H9 (cell line): ENCODE data around the gene ITGB8. TPM values are rescaled to one million over a fixed set of nuclear protein-coding genes. Genes with fewer than 3 reads are reported as not detected.
A peak's percentile ranks its signal among the peaks of the same experiment; 100 is the strongest.

Experiments
- DNase-seq: peaks from one replicate; pipeline ENCODE4 v3.0.0-alpha.2; 2017
- H2AFZ ChIP-seq: one replicate; pipeline ENCODE4 v1.6.1; 2013; ENCODE audit warnings: mild to moderate bottlenecking, low read length, control low read depth, moderate library complexity
- H2AK5ac ChIP-seq: 2 replicates; pipeline ENCODE4 v1.6.1; 2013; ENCODE audit warnings: low read length, control low read depth, mixed read lengths; ENCODE audit not compliant: insufficient read length
- H2BK120ac ChIP-seq: one replicate; pipeline ENCODE4 v1.6.1; 2013; ENCODE audit warnings: low read depth, mild to moderate bottlenecking, low read length, control low read depth, inconsistent platforms; ENCODE audit not compliant: poor library complexity, severe bottlenecking
- H2BK12ac ChIP-seq: 2 replicates; pipeline ENCODE4 v1.6.1; 2013; ENCODE audit warnings: low read length, control low read depth, mixed read lengths, low read depth; ENCODE audit not compliant: insufficient read length
- H2BK15ac ChIP-seq: 2 replicates; pipeline ENCODE4 v1.6.1; 2013; ENCODE audit warnings: low read depth, low read length, control low read depth
- H2BK20ac ChIP-seq: one replicate; pipeline ENCODE4 v1.6.1; 2013; ENCODE audit warnings: low read depth, mild to moderate bottlenecking, low read length, control low read depth, inconsistent platforms; ENCODE audit not compliant: poor library complexity, severe bottlenecking
- H2BK5ac ChIP-seq: 2 replicates; pipeline ENCODE4 v1.6.1; 2013; ENCODE audit warnings: low read length, control low read depth, mixed read lengths; ENCODE audit not compliant: insufficient read length
- H3K14ac ChIP-seq: 2 replicates; pipeline ENCODE4 v1.6.1; 2013; ENCODE audit warnings: low read length, control low read depth; ENCODE audit not compliant: insufficient read depth
- H3K18ac ChIP-seq: 2 replicates; pipeline ENCODE4 v1.6.1; 2013; ENCODE audit warnings: low read depth, mild to moderate bottlenecking, mixed read lengths, low read length, control low read depth; ENCODE audit not compliant: insufficient read length
- H3K23ac ChIP-seq: 2 replicates; pipeline ENCODE4 v1.6.1; 2013; ENCODE audit warnings: low read length, control low read depth, mixed read lengths, low read depth; ENCODE audit not compliant: insufficient read length
- H3K23me2 ChIP-seq: 2 replicates; pipeline ENCODE4 v1.6.1; 2013; ENCODE audit warnings: low read depth, mild to moderate bottlenecking, mixed read lengths, low read length, control low read depth; ENCODE audit not compliant: insufficient read length, poor library complexity, severe bottlenecking
- H3K27ac ChIP-seq: 2 replicates; pipeline ENCODE4 v1.5.1; 2013; ENCODE audit warnings: low read length, control low read depth, mixed read lengths, low read depth; ENCODE audit not compliant: insufficient read length
- H3K27me3 ChIP-seq: 2 replicates; pipeline ENCODE4 v1.6.1; 2013; ENCODE audit warnings: low read length, control low read depth, inconsistent platforms; ENCODE audit not compliant: insufficient read depth
- H3K4ac ChIP-seq: 2 replicates; pipeline ENCODE4 v1.6.1; 2013; ENCODE audit warnings: low read depth, mild to moderate bottlenecking, control low read depth, inconsistent platforms, low read length, moderate library complexity
- H3K4me1 ChIP-seq: 2 replicates; pipeline ENCODE4 v1.6.1; 2013; ENCODE audit warnings: low read length, control low read depth, inconsistent platforms; ENCODE audit not compliant: insufficient read depth
- H3K4me2 ChIP-seq: 2 replicates; pipeline ENCODE4 v1.6.1; 2013; ENCODE audit warnings: low read length, control low read depth, mixed read lengths; ENCODE audit not compliant: insufficient read length, insufficient read depth
- H3K56ac ChIP-seq: 2 replicates; pipeline ENCODE4 v1.6.1; 2013; ENCODE audit warnings: low read depth, mild to moderate bottlenecking, mixed read lengths, low read length, control low read depth; ENCODE audit not compliant: insufficient read length
- H3K79me1 ChIP-seq: 2 replicates; pipeline ENCODE4 v1.6.1; 2013; ENCODE audit warnings: low read depth, mild to moderate bottlenecking, moderate library complexity, low read length, control low read depth, inconsistent platforms; ENCODE audit not compliant: insufficient read depth, poor library complexity, severe bottlenecking
- H3K79me2 ChIP-seq: 2 replicates; pipeline ENCODE4 v1.6.1; 2013; ENCODE audit warnings: low read length, control low read depth, inconsistent platforms; ENCODE audit not compliant: insufficient read depth
- H3K9ac ChIP-seq: 2 replicates; pipeline ENCODE4 v1.6.1; 2013; ENCODE audit warnings: low read length, control low read depth, mixed read lengths; ENCODE audit not compliant: insufficient read length; ENCODE audit errors: extremely low read depth
- H3K9me3 ChIP-seq: one replicate; pipeline ENCODE4 v1.6.1; 2013; ENCODE audit warnings: low read depth, low read length, inconsistent platforms; ENCODE audit not compliant: control insufficient read depth
- H3T11ph ChIP-seq: one replicate; pipeline ENCODE4 v1.6.1; 2013; ENCODE audit warnings: mild to moderate bottlenecking, low read length, control low read depth, inconsistent platforms
- H4K20me1 ChIP-seq: one replicate; pipeline ENCODE4 v1.6.1; 2013; ENCODE audit not compliant: control insufficient read depth, insufficient read length, insufficient read depth
- H4K5ac ChIP-seq: 2 replicates; pipeline ENCODE4 v1.6.1; 2013; ENCODE audit warnings: low read depth, mild to moderate bottlenecking, mixed read lengths, low read length, control low read depth; ENCODE audit not compliant: insufficient read length
- H4K8ac ChIP-seq: replicated peaks from 2 replicates; pipeline ENCODE4 v1.6.1; 2013; ENCODE audit warnings: low read length, control low read depth, mixed read lengths, low read depth; ENCODE audit not compliant: insufficient read length
- H4K91ac ChIP-seq: 2 replicates; pipeline ENCODE4 v1.6.1; 2013; ENCODE audit warnings: low read depth, mild to moderate bottlenecking, moderate library complexity, mixed read lengths, low read length, control low read depth; ENCODE audit not compliant: insufficient read length
- H3K27ac Mint-ChIP-seq, 3 experiments: 2 replicates in 2 of 3; 3 replicates in 1 of 3; pipeline ENCODE4 v1.8.0; 2020 to 2021; ENCODE audit warnings: mixed read lengths in 3 of 3, mild to moderate bottlenecking in 1 of 3, moderate library complexity in 1 of 3
- H3K27me3 Mint-ChIP-seq: 2 replicates; pipeline ENCODE4 v1.8.0; 2021; ENCODE audit warnings: low read depth, mild to moderate bottlenecking, moderate library complexity, mixed read lengths
- H3K36me3 Mint-ChIP-seq, 3 experiments: 2 replicates in 2 of 3; 3 replicates in 1 of 3; pipeline ENCODE4 v1.8.0; 2020 to 2021; ENCODE audit warnings: low read depth in 3 of 3, mixed read lengths in 3 of 3; ENCODE audit not compliant: insufficient read depth in 1 of 3
- H3K4me1 Mint-ChIP-seq, 2 experiments: 2 replicates each; pipeline ENCODE4 v1.8.0; 2020; ENCODE audit warnings: mixed read lengths in 2 of 2
- H3K4me3 Mint-ChIP-seq, 2 experiments: 2 replicates in 1 of 2; 3 replicates in 1 of 2; pipeline ENCODE4 v1.8.0; 2020 to 2021; ENCODE audit warnings: mild to moderate bottlenecking in 2 of 2, mixed read lengths in 2 of 2, moderate library complexity in 1 of 2
- H3K9me3 Mint-ChIP-seq, 2 experiments: 2 replicates in 1 of 2; 3 replicates in 1 of 2; pipeline ENCODE4 v1.8.0; 2020; ENCODE audit warnings: mild to moderate bottlenecking in 2 of 2, mixed read lengths in 2 of 2, moderate library complexity in 1 of 2
- CTCF ChIP-seq: fragments of 200-600 bp; sonication (generic); conservative IDR thresholded peaks from 3 replicates; pipeline ENCODE4 v1.8.0; 2021; ENCODE audit warnings: antibody characterized with exemption, mild to moderate bottlenecking
- WGBS: extraction: QIAGEN DNeasy Blood & Tissue Kit; methylation state at CpG from one replicate; pipeline ENCODE4 v1.1.7; 2013; ENCODE audit warnings: missing lambda C conversion rate, low lambda C conversion rate, mixed read lengths; ENCODE audit not compliant: insufficient read length; ENCODE audit errors: extremely low coverage; 5-methylcytosine and 5-hydroxymethylcytosine counted together
- total RNA-seq: library from RNA; stranded (reverse); gene quantifications from 2 replicates; pipeline ENCODE4 v1.2.1, GENCODE V29; 2021

Gene ITGB8
- total RNA-seq, 1 experiment from 2014 or later = 7.6 TPM

- no peak overlapping the region for H2BK5ac ChIP-seq
- no peaks in the 10 kb centered on the region for H3K79me1 ChIP-seq
- no peak overlapping the region for H3K9ac ChIP-seq
- no peak overlapping the region for H3K4me2 ChIP-seq
- H3K23me2 ChIP-seq = no peaks in the 10 kb centered on the region
- no peak overlapping the region for H3K18ac ChIP-seq
- no peak overlapping the region for H3K23ac ChIP-seq
- no peak overlapping the region for H3K56ac ChIP-seq
- no peak overlapping the region for H2BK120ac ChIP-seq
- no peak overlapping the region for H2BK20ac ChIP-seq
- no peak overlapping the region for H4K5ac ChIP-seq
- no peak for DNase-seq
- H2AFZ ChIP-seq = no peak overlapping the region
- no peak overlapping the region for H2AK5ac ChIP-seq
- Mint-ChIP-seq H3K36me3 (no peaks in the 10 kb centered on the region), H3K9me3 (no peaks in the 10 kb centered on the region), H3K27me3 (no peaks in the 10 kb centered on the region), H3K27ac (peak overlapping the region in 1 of 3 experiments; percentile 31; a peak in 2 of 7 replicates), H3K4me3 (no peak overlapping the region), H3K4me1 (peaks cover 16 to 18% of the 10 kb centered on the region in 2 experiments)
- H3K14ac ChIP-seq = no peak overlapping the region
- TF ChIP-seq CTCF = no peak
- H3K9me3 ChIP-seq = no peaks in the 10 kb centered on the region
- H3K79me2 ChIP-seq = no peaks in the 10 kb centered on the region
- no peak overlapping the region for H4K91ac ChIP-seq
- no peaks in the 10 kb centered on the region for H4K20me1 ChIP-seq
- no peak overlapping the region for H3K27ac ChIP-seq
- H4K8ac ChIP-seq = no peak overlapping the region
- no peak overlapping the region for H3K4ac ChIP-seq
- no peak overlapping the region for H2BK12ac ChIP-seq
- H3K4me1 ChIP-seq = no peaks in the 10 kb centered on the region
- H3K27me3 ChIP-seq = no peaks in the 10 kb centered on the region
- no CpG with 5 or more reads among the region's 1 CpG for WGBS
- no peak overlapping the region for H2BK15ac ChIP-seq
- no peak overlapping the region for H3T11ph ChIP-seq
Observed at GRCh38 chr7:20359341-20359963, 28.8 kb downstream of the ITGB8 start.
